SIG-M5 (cell line): ENCODE results near the gene YWHAG.
"Not testable (repeated sequence)": the region's sequence is repeated elsewhere in the genome, so short reads cannot be mapped to it uniquely, and the experiment has no call there.

ENCODE experiments used
- DNase-seq: peaks from one replicate; lab custom pipeline; 2025; lab: John Stamatoyannopoulos, UW

Gene YWHAG

GRCh38 chr7:76347710-76348109 is 11.1 kb downstream of the YWHAG start:
- DNase-seq = no peak

GRCh38 chr7:76346778-76347177 is 12.0 kb downstream of the YWHAG start:
- DNase-seq = no peak

- no peak for DNase-seq
These were observed 12.7 kb downstream of the YWHAG start for GRCh38 chr7:76346097-76346496.

GRCh38 chr7:76343931-76344321 is 14.9 kb downstream of the YWHAG start:
- no peak for DNase-seq

- DNase-seq = no peak
These were observed 15.4 kb downstream of the YWHAG start for GRCh38 chr7:76343294-76343930.

GRCh38 chr7:76342222-76342621 is 16.6 kb downstream of the YWHAG start:
- no peak for DNase-seq

- no peak for DNase-seq
These were observed 18.1 kb downstream of the YWHAG start for GRCh38 chr7:76340617-76341131.

GRCh38 chr7:76338298-76339084 is 20.3 kb downstream of the YWHAG start:
- DNase-seq = no peak

GRCh38 chr7:76337147-76337546 is 21.6 kb downstream of the YWHAG start:
- no peak for DNase-seq

- DNase-seq = no peak
These were observed 22.7 kb downstream of the YWHAG start for GRCh38 chr7:76336094-76336493.

- not testable (repeated sequence) for DNase-seq
These were observed 23.4 kb downstream of the YWHAG start for GRCh38 chr7:76335417-76335816.

- DNase-seq = no peak
These were observed 24.3 kb downstream of the YWHAG start for GRCh38 chr7:76334320-76334967.

GRCh38 chr7:76333511-76334101 is 25.2 kb downstream of the YWHAG start:
- DNase-seq = no peak

- DNase-seq = no peak
These were observed 26.7 kb downstream of the YWHAG start for GRCh38 chr7:76332078-76332477.

GRCh38 chr7:76330673-76331072 is 28.1 kb downstream of the YWHAG start:
- no peak for DNase-seq

GRCh38 chr7:76330261-76330660 is 28.5 kb downstream of the YWHAG start:
- no peak for DNase-seq

GRCh38 chr7:76329479-76329878 is 29.3 kb downstream of the YWHAG start:
- DNase-seq = no peak

GRCh38 chr7:76328389-76328788 is 30.4 kb downstream of the YWHAG start:
- no peak for DNase-seq

- DNase-seq = no peak
These were observed 31.2 kb downstream of the YWHAG start for GRCh38 chr7:76327610-76328009.

- no peak for DNase-seq
These were observed 32.1 kb downstream of the YWHAG start for GRCh38 chr7:76326646-76327233.

- DNase-seq = no peak
These were observed 33.0 kb downstream of the YWHAG start for GRCh38 chr7:76325811-76326210.

GRCh38 chr7:76325092-76325491 is 33.7 kb downstream of the YWHAG start:
- no peak for DNase-seq
